PC-9 (cell line): ENCODE data around the gene BGLAP.

Experiments
- EZH2 ChIP-seq: fragments of 200-600 bp; sonication (generic); IDR thresholded peaks from 2 replicates; pipeline ENCODE4 v1.8.0; 2017; ENCODE audit warnings: antibody characterized with exemption, low read depth
- TF ChIP-seq, protein P1 (sequence below): fragments of 200-600 bp; sonication (generic); conservative IDR thresholded peaks from 2 replicates; pipeline ENCODE4 v1.6.1; 2017; ENCODE audit warnings: mixed run types, antibody characterized with exemption, mild to moderate bottlenecking, moderate library complexity

DNA sequence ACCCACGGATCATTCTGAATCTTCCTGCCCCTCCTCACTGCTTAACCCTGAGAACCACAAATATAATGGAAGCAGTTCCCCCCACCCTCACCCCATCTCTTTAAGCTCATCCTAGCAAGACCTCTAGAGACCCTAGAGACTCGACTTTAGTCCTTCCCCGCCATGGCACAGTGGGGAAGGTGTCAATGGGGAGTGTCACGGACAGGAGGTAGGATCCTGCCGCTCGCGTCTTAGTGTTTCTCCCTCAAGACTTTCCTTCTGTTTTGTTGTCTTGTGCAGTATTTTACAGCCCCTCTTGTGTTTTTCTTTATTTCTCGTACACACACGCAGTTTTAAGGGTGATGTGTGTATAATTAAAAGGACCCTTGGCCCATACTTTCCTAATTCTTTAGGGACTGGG, 29.9 kb upstream of the BGLAP start:
- TF ChIP-seq, protein P1, sequence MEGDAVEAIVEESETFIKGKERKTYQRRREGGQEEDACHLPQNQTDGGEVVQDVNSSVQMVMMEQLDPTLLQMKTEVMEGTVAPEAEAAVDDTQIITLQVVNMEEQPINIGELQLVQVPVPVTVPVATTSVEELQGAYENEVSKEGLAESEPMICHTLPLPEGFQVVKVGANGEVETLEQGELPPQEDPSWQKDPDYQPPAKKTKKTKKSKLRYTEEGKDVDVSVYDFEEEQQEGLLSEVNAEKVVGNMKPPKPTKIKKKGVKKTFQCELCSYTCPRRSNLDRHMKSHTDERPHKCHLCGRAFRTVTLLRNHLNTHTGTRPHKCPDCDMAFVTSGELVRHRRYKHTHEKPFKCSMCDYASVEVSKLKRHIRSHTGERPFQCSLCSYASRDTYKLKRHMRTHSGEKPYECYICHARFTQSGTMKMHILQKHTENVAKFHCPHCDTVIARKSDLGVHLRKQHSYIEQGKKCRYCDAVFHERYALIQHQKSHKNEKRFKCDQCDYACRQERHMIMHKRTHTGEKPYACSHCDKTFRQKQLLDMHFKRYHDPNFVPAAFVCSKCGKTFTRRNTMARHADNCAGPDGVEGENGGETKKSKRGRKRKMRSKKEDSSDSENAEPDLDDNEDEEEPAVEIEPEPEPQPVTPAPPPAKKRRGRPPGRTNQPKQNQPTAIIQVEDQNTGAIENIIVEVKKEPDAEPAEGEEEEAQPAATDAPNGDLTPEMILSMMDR = no peak
- TF ChIP-seq EZH2 = no peak
